Coronary artery (tissue), 2 donors: Measurements from ENCODE around the gene GPR21.

Experiments used
- DNase-seq: peaks from one replicate; pipeline ENCODE4 v3.0.0-alpha.2; 2017; ENCODE audit warnings: low spot score
- H3K27ac ChIP-seq, 2 donors: fragments of 200-600 bp; sonication (generic); one replicate each; pipeline ENCODE4 v1.5.1; 2016 to 2019
- H3K4me3 ChIP-seq: fragments of 200-600 bp; sonication (generic); 2 replicates; pipeline ENCODE4 v1.5.1; 2016; ENCODE audit warnings: mild to moderate bottlenecking, moderate library complexity
- TF ChIP-seq, protein P1 (sequence below): fragments of 200-600 bp; sonication (generic); IDR thresholded peaks from one replicate; pipeline ENCODE4 v1.5.1; 2019; ENCODE audit warnings: antibody characterized with exemption

Gene GPR21

GRCh38 chr9:123070198-123070597, 36.7 kb downstream of the GPR21 start:
- Histone ChIP-seq H3K4me3 (no peak overlapping the region), H3K27ac (peak overlapping the region; percentile 61 to 77)
- DNase-seq, result no peak
- TF ChIP-seq, protein P1, sequence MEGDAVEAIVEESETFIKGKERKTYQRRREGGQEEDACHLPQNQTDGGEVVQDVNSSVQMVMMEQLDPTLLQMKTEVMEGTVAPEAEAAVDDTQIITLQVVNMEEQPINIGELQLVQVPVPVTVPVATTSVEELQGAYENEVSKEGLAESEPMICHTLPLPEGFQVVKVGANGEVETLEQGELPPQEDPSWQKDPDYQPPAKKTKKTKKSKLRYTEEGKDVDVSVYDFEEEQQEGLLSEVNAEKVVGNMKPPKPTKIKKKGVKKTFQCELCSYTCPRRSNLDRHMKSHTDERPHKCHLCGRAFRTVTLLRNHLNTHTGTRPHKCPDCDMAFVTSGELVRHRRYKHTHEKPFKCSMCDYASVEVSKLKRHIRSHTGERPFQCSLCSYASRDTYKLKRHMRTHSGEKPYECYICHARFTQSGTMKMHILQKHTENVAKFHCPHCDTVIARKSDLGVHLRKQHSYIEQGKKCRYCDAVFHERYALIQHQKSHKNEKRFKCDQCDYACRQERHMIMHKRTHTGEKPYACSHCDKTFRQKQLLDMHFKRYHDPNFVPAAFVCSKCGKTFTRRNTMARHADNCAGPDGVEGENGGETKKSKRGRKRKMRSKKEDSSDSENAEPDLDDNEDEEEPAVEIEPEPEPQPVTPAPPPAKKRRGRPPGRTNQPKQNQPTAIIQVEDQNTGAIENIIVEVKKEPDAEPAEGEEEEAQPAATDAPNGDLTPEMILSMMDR, result no peak

DNA sequence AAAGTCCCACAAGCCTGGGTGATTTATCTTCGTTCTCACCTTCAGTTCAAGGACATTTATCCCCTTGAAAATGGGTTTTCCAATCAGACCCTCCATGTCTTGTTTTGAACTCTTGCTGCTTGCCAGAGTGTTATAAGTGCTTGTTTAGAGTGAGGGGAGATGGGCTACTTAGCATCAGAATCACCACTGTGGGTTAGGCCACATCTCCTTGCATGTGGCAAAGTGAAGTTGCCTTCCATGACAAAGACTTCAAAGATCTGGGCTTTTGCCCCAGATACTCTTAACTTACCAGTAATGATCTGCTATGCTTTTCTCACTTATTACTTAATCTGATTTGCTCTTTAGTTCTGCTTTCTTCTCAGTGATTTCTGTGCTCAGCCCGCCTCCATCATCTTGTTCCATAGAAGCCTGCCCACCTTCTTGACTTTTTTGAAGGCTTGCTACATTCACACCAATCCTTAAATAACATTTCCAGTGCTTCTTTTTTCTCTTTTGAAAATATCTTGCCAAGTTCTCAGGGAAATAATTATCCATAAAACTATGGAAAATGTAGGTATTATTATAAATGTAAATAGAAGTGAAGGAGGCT, 39.0 kb downstream of the GPR21 start:
- no peak for DNase-seq
- Histone ChIP-seq H3K27ac (peak overlapping the region; percentile 19 to 57), H3K4me3 (no peak overlapping the region)
- TF ChIP-seq, protein P1, result no peak

- peak overlapping the region; percentile 57 to 81 for H3K27ac ChIP-seq
- DNase-seq, result no peak
- H3K4me3 ChIP-seq, result peak overlapping the region; percentile 36
- TF ChIP-seq, protein P1, result no peak
Measured at GRCh38 chr9:123073441-123073840, 40.0 kb downstream of the GPR21 start.

DNA sequence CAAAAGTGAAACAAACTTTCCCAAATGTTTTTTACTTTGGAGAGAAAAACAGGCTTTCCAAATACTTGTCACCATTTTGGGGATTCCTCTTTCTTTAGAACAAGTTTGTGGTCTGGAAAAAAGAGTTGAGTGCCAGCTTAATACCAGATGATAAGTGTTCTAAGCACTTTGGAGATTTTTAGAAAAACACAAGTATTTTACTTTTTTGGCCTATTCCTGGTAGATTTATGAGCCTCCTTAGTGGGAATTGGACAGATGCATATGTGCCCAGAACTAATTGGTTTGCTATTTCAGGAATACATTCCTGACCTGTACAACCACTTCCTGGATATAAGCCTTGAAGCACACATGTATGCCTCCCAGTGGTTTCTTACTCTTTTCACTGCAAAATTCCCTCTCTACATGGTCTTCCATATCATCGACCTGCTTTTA, 40.5 kb downstream of the GPR21 start:
- Histone ChIP-seq H3K4me3 (peak overlapping the region; percentile 36), H3K27ac (peak overlapping the region; percentile 57 to 81)
- TF ChIP-seq, protein P1, result no peak
- no peak for DNase-seq

DNA sequence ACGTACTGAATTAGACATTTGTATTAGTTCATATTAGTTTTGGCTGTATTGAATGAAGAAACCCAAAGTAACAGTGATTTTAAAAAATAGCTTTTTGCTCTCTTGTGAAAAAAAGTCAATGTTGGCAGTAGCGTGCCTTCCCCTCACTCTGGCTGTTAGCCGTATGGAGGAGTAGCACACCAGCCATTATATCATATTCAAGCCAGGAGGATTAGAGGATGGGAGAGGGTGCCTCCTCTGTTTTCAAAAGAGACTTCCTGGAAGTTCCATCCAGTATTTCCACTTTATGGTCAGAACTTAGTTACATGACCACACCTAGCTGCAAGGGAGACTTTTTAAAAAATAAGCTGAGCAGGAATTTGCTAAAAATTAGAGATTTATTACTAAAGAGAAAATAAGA, 41.2 kb downstream of the GPR21 start:
- no peak for DNase-seq
- peak overlapping the region; percentile 36 for H3K4me3 ChIP-seq
- peak overlapping the region; percentile 57 to 81 for H3K27ac ChIP-seq
- TF ChIP-seq, protein P1, result no peak

GRCh38 chr9:123080444-123080843, 47.0 kb downstream of the GPR21 start:
- TF ChIP-seq, protein P1, result no peak
- Histone ChIP-seq H3K4me3 (no peak overlapping the region), H3K27ac (no peak overlapping the region)
- DNase-seq, result no peak

DNA sequence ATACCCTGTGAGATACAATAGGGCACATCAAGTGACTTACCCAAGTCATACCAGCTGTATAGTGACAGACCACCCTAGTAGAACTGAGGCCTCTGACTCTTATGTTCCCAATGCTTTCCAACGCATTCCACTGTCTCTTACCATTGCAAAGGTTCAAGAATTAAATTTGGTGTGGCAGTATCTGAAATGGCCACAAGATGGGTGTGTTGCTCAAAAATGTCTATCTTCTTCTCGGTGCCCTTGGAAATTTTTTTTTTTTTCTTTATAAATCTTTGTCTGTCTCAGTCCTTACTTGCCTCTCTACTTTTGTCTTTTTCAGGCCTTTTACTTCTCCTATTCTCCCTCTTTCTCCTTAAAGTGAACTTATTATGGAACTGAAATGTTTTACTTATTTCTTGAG, 48.4 kb downstream of the GPR21 start:
- TF ChIP-seq, protein P1, result peak; percentile 49
- no peak overlapping the region for H3K4me3 ChIP-seq
- no peak for DNase-seq
- H3K27ac ChIP-seq, result no peak overlapping the region
